ENCODE data around the gene SPRYD7. TPM values are rescaled to one million over a fixed set of nuclear protein-coding genes. Genes with fewer than 3 reads are reported as not detected.

SPRYD7 gene
- total RNA-seq, 2 donors from 2014 or later, result 5.2 to 8.0 TPM

DNA sequence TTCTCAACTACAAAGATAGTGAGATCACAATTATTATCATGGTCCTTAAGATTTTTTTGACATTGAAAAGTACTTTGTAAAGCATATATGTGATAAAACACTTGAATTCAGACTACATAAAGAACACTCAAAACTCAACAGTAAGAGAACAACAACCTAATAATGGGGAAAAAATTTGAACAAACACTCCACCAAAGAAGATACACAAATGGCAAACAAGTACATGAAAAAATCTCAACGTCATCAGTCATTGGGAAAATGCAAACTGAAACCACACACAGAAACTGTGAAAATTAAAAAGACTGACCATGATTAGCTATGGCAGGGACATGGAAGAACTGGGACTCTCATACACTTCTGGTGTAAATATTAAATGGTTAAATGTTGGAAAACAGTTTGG, 70.9 kb downstream of the SPRYD7 start:
- Mint-ChIP-seq H3K9me3 (no peaks in the 10 kb centered on the region), H3K4me3 (no peak overlapping the region), H3K4me1 (ENCODE audit: low read depth in 2 of 2) (no peaks in the 10 kb centered on the region), H3K36me3 (no peaks in the 10 kb centered on the region), H3K27me3 (peaks cover 5 to 19% of the 10 kb centered on the region in 2 donors), H3K27ac (no peak overlapping the region)
- ATAC-seq (no peak), DNase-seq (ENCODE audit: low spot score) (no peak)

DNA sequence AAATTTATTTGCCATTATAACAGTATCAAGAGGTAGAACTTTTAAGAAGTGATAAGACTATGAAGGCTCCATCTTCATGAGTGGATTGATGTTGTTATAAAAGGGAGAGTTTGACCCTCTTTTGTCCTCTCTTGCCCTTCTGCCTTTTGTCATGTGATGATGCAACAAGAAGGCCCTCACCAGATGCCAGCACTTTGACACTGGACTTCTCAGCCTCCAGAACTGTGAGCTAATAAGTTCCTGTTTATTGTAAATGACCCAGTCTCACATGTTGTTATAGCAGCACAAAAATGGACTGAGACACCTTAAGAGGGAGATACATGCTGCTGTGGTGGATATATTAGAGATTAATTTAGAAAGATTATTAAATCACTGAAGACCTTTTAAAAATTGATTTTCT, 71.6 kb downstream of the SPRYD7 start:
- H3K4me1 Mint-ChIP-seq (ENCODE audit: low read depth in 2 of 2), result no peaks in the 10 kb centered on the region
- no peak overlapping the region for H3K4me3 Mint-ChIP-seq
- no peaks in the 10 kb centered on the region for H3K9me3 Mint-ChIP-seq

More for the DNA sequence above, 71.6 kb downstream of the SPRYD7 start:
- Mint-ChIP-seq H3K27me3 (peaks cover 5 to 19% of the 10 kb centered on the region in 2 donors), H3K36me3 (no peaks in the 10 kb centered on the region), H3K27ac (no peak overlapping the region)
- DNase-seq (ENCODE audit: low spot score) (no peak), ATAC-seq (no peak)

Other genes with a start within 250 kb of the SPRYD7 start
- gene EBPL, start 244.9 kb downstream of the SPRYD7 start, total RNA-seq, result 10 to 100 TPM; 20.1 to 39.0 TPM
- 10 to 100 TPM; 44.8 to 50.2 TPM for gene KPNA3, start 143.7 kb downstream of the SPRYD7 start, total RNA-seq
- gene TRIM13, start 60.7 kb upstream of the SPRYD7 start, total RNA-seq, result 10 to 100 TPM; 13.8 to 15.9 TPM
- under 1 TPM in 1 of 2 donors, not detected in 1; 0.67 TPM for gene KCNRG, start 79.1 kb upstream of the SPRYD7 start, total RNA-seq

All from natural killer cell treated with Interleukin-12 subunit alpha and Interleukin-12 subunit beta and Interleukin-15 and Interleukin-18, amount 100 ng/mL, for 72 hours (primary cell).